ENCODE data around the gene AKT3.

- TF ChIP-seq CTCF (IDR thresholded peaks at IDR 0.05) (no peak), EZH2phosphoT487 (IDR thresholded peaks at IDR 0.05) (no peak)
Measured at GRCh38 chr1:243806310-243806709, 43.7 kb downstream of the AKT3 start.

All from neural progenitor cell (in vitro differentiated cells).